RCC 7860 (cell line): ENCODE data around the gene PTPRN2.

Experiments
- DNase-seq: peaks from one replicate; pipeline ENCODE4 v3.0.0-alpha.2; 2015; ENCODE audit warnings: low spot score
- FAIRE-seq: peaks from 2 replicates; lab custom pipeline; 2012; peaks lifted over from hg19 to GRCh38; lab: Jason Lieb, UNC

The PTPRN2 gene

DNA sequence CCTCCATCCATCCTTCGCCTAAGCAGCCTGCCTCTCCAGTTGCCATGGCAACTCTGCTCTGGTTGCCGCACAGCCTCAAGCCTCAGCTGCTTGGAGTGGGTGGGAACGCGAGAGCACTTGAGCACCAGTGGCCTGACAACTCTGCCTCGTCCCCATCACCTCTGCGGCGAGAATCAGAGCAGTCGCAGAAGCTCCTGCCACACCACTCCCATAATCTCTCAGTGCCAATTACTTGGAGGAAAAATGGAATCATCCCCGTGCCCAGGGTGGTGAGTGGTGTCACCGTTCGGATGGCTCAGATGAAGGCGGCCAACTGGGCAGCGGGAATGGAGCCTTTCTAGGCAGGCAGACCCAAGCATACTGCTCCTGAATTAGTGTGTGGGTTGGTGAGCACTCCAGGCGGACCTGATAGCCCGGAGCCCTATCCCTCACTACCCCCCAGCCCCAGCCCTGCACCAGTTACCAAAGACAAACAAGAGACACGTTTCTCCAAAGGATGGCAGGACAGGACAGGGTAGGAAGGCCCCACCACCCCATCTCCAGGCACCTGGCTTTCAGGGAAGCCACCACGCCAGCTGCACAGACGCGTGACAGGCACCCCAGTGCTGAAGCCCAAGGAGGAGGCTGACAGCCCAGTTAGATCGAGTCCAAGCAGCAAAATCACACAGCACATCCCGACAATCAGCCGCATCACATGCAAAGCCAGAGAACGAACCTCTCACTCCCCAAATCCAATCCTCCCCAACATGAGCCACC lies 335.4 kb downstream of the PTPRN2 start:
- FAIRE-seq, result no peak
- no peak for DNase-seq

DNA sequence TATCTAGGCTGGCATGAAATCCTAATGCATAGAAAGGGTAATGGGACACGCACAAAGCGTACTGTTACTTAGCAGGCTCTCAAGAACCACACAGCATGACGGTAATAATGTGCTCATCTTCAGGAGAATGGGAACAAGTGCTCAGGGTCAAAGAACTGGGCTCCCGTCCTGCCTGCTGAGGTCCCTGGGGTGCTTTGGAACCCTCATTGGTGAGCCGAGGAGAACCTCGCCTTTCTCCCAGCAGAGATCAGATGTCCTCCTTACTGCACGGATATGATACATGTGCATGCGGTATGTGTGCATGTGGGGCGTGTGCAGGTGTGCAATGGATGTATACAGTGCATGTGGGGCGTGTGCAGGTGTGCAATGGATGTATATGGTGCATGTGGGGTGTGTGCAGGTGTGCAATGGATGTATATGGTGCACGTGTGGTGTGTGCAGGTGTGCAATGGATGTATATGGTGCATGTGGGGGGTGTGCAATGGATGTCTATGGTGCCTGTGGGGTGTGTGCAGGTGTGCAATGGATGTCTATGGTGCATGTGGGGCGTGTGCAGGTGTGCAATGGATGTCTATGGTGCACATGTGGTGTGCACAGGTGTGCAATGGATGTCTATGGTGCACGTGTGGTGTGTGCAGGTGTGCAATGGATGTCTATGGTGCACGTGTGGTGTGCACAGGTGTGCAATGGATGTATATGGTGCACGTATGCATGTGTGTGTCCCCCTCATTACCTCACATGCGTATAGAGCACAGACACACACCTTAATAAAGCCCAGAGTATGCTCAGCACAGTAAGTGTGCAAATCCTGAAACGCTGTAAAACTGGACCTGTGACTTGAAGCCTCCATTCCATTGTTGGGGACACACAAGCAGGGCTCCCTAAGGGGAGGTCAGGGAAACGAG lies 336.3 kb downstream of the PTPRN2 start:
- DNase-seq (no peak), FAIRE-seq (no peak)

- FAIRE-seq (no peak), DNase-seq (no peak)
These were observed 337.9 kb downstream of the PTPRN2 start for GRCh38 chr7:158249692-158250091.

DNA sequence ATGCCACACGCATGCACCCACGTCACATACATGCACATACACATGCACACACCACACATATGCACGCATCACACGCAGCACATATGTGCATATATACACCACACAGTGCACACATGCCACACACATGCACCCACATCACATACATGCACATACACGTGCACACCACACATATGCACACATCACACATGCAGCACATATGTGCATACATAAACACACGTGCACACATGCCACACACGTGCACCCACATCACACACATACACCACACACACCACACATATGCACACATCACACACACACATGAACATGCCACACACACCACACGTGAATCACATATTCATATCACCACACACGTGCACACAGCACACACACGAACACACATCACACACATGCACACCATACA lies 338.8 kb downstream of the PTPRN2 start:
- FAIRE-seq (no peak), DNase-seq (no peak)

DNA sequence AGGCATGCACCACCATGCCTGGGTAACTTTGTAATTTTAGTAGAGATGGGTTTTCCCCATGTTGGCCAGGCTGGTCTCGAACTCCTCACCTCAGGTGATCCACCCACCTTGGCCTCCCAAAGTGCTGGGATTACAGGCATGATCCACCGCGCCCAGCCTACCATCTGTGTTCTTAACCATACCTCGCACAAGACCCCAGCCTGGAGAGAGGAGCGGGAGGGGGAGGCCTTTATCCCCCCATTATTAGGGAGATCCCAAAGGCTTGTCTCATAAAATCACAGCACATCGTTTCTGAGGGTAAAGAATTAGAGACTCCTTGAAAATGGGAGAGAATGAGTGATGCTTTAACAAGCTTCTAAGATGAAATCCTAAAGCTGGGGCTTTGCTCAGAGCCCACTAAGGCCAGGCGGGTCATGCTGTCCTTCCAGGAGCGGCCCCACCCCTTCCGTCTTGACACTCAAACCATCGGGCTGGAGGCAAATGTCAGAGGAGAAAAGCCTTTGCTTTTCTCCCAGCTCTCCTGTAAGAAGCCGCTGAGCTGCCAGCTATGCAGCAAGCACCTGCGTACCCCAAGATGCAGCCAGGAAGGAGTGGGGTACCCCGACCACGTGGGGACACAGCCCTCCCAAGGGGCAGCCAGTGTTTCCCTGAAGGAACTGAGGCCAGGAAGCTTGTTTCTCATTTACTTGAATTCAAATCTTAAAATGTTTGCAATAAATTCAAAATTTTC lies 339.7 kb downstream of the PTPRN2 start:
- FAIRE-seq (no peak), DNase-seq (no peak)

GRCh38 chr7:158246960-158247673 lies 340.5 kb downstream of the PTPRN2 start:
- FAIRE-seq (no peak), DNase-seq (no peak)

- no peak for FAIRE-seq
- DNase-seq, result no peak
These were observed 341.2 kb downstream of the PTPRN2 start for GRCh38 chr7:158246272-158246959.

DNA sequence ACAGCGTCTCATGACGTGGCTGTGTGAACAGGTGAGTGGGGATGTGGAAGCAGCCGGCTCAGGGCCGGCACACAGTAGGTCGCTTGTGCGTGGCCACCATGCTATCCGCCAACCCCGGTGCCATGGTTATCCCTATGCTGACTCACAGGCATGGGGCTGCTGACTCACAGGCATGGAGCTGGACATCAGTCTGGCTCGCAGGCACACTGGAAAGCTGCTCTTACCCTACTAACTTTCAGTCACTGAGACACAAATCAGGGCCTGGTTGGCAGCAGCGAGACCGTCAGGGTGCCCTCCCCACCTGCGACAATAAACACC lies 341.9 kb downstream of the PTPRN2 start:
- FAIRE-seq, result no peak
- DNase-seq, result no peak

- no peak for DNase-seq
- no peak for FAIRE-seq
These were observed 342.5 kb downstream of the PTPRN2 start for GRCh38 chr7:158244873-158245723.

- FAIRE-seq, result no peak
- DNase-seq, result no peak
These were observed 343.2 kb downstream of the PTPRN2 start for GRCh38 chr7:158244430-158244829.

- FAIRE-seq (no peak), DNase-seq (no peak)
These were observed 345.7 kb downstream of the PTPRN2 start for GRCh38 chr7:158241919-158242318.

DNA sequence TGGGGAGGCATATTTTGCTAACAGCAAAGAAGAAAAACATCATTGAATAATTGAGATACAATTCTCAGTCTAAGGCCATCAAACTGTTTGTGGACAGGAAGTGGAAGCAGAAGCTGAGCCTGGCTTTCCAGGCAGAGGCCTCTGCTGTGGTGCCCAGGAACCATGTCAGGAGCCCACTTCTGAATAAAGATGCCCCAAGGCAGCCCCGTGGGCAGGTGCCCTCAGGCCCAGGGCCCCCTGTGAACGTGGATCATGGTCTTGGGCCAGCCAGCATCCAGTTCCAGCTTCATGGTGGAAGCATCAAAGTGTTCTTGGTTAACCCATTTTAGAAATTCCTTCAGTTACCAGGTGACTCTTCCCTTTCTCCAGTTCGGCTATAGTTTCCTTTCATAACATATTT lies 346.8 kb downstream of the PTPRN2 start:
- no peak for FAIRE-seq
- no peak for DNase-seq

DNA sequence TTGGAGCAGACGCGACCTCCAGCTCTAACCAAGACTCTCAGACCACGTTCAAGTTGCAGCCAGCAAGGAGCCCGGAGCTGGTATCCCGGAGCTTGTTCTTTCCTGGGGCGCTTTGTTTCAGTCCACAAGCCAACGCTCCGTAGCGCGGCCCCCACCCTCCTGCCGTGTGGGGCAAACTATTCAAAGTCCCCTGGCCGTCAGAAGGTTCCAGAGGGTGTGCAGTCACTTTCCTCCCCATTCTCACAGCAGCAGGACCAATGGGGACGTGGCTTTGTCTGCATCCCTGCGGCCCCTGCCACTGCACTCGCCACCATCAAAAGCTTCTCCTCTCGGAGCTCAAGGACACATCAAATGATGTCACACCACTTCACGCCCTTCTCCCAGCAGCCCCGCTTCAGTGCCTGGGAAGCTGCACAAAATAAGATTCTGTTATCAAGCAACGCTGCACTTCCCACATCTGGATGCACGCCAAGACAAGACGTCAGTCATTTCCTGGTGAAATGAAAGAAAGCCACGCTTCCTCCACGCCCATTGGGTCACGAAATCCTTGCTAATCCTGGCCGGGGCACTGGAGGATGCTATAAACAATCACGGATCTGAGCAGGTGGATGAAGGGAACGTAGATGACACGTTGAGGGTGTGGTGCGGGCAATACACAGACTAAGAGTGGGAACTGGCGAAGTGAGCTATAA lies 348.2 kb downstream of the PTPRN2 start:
- no peak for DNase-seq
- FAIRE-seq, result no peak

DNA sequence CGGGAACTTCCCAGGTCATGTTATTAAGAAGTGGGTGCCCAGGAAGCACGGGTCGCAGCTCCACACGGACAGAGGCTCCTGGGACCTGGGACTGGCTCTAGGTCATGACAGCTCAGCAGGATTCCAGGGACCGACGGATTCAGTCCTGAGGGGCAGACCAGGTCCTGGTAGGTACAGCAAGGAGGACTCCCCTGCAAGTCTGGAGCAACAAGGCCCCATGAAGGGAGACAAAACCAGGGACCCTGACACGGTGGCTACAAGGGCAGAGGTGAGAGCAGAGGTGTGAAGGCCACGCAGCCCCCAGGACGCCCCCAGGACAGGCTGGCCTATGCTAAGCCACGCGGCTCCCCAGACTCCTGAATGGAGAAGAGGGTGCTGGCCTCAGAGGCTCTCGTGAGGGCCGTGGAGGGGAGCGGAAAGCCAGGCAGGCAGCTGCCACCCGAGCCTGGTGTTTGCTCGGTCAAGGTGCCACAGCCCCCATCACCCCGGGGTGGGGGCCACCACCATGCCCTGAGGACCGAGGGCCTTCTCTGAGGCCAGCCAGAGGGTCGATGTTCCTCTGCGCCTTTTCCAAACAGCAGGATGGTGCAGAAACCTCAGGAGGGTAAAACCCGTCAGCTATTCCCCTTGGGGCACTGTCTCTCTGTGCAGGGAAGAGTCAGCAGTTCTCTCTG lies 348.9 kb downstream of the PTPRN2 start:
- FAIRE-seq, result no peak
- no peak for DNase-seq

DNA sequence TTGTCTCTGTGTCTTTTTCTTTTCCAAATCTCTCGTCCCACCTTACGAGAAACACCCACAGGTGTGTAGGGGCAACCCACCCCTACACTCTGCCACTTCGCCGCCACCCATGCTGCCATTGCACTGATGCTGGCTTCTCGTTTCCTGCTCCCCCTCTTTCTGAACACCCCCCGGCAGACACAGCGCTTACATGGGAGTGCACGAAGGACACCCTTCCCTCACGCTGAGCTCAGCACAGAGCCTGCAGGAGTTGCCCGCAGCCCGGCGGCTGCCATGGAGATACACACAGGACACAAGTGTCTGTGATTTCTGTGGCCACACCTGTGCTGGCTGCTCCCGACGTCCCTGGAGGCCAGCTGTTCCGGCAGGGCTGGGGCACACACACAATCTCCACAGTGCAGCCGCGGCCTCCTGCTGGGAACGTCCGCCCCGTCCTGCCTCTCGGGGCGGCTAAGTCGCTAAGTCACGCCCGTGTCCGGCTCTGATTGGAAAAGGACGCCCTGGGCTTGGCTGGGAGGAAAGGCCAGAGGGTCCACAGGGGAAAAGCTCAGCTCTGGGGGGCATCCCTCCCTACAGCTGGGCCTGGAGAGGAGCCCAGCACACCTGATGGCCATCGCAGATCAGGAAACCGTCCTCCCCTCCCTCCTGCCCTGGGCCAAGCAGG lies 349.8 kb downstream of the PTPRN2 start:
- no peak for DNase-seq
- FAIRE-seq, result no peak

GRCh38 chr7:158236400-158236799 lies 351.2 kb downstream of the PTPRN2 start:
- DNase-seq (no peak), FAIRE-seq (no peak)

GRCh38 chr7:158235862-158236261 lies 351.8 kb downstream of the PTPRN2 start:
- no peak for DNase-seq
- no peak for FAIRE-seq

- DNase-seq (no peak), FAIRE-seq (no peak)
These were observed 357.7 kb downstream of the PTPRN2 start for GRCh38 chr7:158229945-158230344.
